Head of caudate nucleus (tissue), 42 donors: ENCODE results near the gene DEPDC5.

Experiments used
- DNase-seq, 42 donors: peaks; one replicate each; pipeline versions ENCODE4 v3.0.0 to v3.0.0-alpha.2; 2020 to 2021; ENCODE audit warnings: mixed read lengths in 7 of 42
- intact Hi-C: fragments of 100-400 bp; cut with DNase I; formaldehyde crosslinking; loops from one replicate; pipeline ENCODE4 v1.15.0; 2022

Gene DEPDC5

GRCh38 chr22:31874821-31875220 lies 121.0 kb downstream of the DEPDC5 start:
- DNase-seq, result no peak
- intact Hi-C loops, result no loop called here

- no peak for DNase-seq
- intact Hi-C loops, result no loop called here
These were observed 122.5 kb downstream of the DEPDC5 start for GRCh38 chr22:31876156-31876920.

GRCh38 chr22:31879585-31879984 lies 125.8 kb downstream of the DEPDC5 start:
- intact Hi-C loops, result no loop called here
- DNase-seq, result no peak

DNA sequence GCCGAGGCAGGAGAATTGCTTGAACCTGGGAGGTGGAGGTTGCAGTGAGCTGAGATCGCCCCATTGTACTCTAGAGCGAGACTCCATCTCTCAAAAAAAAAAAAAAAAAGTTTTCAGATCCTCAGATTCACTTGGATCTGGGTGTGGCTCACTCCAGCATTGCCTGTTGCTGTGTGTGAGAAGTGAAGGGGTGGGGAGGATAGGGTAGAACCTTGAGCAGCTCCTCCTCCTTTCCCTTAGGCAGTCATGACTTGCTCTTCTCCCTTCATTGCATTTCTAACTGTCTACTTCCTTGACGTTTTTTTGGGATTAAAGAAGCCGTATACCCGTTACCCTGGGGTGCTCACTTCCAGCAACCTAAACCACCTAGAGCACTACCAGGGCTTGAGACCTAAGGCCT lies 127.4 kb downstream of the DEPDC5 start:
- intact Hi-C loops, result no loop called here

DNA sequence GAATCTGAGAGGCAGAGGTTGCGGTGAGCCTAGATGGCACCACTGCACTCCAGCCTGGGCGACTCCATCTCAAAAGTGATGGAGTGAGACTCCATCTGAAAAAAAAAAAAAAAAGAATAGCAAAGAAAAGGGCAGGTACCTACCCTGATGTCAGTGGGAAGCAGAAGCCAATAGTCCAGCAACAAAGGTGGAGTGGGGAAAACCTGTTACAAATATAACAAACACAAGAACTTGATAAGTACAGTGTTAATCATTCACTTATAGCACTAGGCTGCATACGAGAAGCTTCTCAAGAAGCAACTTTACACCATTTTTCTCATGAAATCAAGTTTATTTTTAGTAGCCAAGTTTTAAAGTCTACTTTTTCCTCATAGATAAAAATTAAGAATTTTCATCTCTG lies 128.0 kb downstream of the DEPDC5 start:
- intact Hi-C loops, result no loop called here
- DNase-seq, result no peak

More for the DNA sequence above, 127.4 kb downstream of the DEPDC5 start:
- no peak for DNase-seq

- no peak for DNase-seq
- intact Hi-C loops, result no loop called here
These were observed 129.2 kb downstream of the DEPDC5 start for GRCh38 chr22:31882971-31883370.

DNA sequence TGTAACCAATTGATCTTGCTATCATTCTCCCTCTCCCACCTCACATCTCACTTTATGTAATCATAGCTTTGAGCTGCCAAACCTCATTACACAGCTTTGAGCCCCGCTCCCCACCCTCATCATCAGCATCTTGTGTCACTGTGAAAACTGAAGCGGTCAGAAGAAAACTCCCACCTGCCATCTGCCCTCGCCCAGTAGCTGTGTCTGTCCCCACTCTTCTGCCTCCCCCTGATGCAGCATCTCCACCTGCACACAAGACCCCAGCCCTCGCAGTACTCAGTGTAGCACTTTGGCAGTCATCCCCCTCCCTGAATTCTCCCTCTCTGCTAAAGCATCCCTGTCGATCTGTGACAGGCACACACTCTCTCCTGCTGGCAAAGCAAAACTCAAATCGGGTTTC lies 130.2 kb downstream of the DEPDC5 start:
- intact Hi-C loops, result no loop called here

DNA sequence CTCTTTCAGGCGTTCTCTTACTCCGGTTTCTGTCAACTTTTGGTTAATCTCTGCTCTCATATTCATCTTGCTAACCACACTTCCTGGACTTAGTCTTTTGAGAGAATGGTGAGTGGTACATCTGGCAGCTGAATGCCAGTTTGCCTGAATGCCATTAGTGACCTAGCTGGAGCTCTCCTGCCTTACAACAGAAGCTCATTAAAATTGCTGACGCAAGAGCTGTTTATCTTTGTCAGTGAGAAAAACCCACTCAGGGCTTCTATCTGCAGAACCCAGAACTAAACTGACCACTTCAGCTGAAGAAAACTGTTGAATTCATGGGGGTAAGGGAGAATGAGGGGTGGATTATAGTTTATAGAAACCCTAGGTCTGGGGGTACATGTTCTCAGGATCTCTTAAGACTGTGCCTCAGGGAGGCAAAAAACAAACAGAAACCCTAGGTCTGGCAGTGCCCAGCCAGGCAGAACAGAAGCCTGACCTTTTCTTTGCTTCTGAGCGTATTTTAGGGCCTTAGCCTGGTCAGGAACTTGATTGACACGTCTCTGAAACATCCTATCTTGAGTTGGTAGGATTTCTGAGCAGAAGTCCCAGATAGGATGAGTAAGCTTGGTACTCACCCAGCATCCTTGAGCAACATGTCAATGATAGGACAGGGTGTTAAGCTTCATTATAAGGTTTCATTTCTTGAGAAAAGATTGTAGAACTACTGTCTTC lies 137.7 kb downstream of the DEPDC5 start:
- peak in 1 of 42 donors; percentile 20 for DNase-seq
- intact Hi-C loops, result loop anchor here (10.0 kb wide), 1 partner anchor 53 kb away; the partner anchor contains the start of gene YWHAH

More for the DNA sequence above, 130.2 kb downstream of the DEPDC5 start:
- DNase-seq, result no peak

GRCh38 chr22:31892080-31892433 lies 138.2 kb downstream of the DEPDC5 start:
- intact Hi-C loops, result loop anchor here (10.0 kb wide), 1 partner anchor 53 kb away; the partner anchor contains the start of gene YWHAH
- DNase-seq, result no peak

- peak; percentile 26 to 87 (median 72) for DNase-seq
These were observed 139.6 kb downstream of the DEPDC5 start for GRCh38 chr22:31893460-31893859.

DNA sequence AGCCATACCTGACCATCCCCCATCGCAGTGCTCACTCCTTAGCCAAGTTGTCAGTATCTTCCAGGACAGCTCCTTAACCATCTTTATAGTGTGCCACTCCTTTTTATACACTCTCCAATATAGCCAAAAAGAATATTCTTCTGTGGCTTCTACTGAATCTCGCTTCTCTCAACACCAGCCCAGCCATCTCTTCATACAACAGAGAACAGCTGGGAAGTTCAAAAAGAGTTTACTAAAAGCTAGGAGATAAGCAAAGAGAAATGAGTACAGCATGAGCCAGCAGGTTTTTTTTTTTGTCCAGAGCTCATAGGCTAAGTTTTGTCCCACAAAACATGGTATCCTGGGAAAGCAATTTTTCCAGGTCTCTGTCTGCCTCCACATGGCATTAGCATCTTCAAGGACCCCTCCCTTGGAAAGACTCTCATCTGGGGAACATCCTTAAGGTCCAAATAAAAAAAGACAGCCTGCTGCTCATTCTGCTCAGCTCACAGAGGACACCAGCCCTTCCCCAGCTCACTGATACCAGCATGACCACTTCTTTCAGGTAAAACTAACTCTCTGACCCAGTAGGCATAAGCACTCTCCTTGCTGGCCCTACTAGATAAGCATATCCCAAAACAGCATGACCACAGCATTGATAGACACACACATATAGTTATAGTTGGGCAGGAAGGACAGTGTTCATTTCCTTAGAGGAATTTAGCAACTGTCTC lies 141.7 kb downstream of the DEPDC5 start:
- no peak for DNase-seq
- intact Hi-C loops, result loop anchor here (10.0 kb wide), 1 partner anchor 49 kb away; the partner anchor contains the start of gene YWHAH

More at GRCh38 chr22:31893460-31893859, 139.6 kb downstream of the DEPDC5 start:
- intact Hi-C loops, result loop anchor here (10.0 kb wide), 1 partner anchor 51 kb away; the partner anchor contains the start of gene YWHAH

- intact Hi-C loops, result loop anchor here (10.0 kb wide), 1 partner anchor 48 kb away; the partner anchor contains the start of gene YWHAH
- DNase-seq, result no peak
These were observed 142.7 kb downstream of the DEPDC5 start for GRCh38 chr22:31896472-31896871.

GRCh38 chr22:31897842-31898805 lies 144.3 kb downstream of the DEPDC5 start:
- intact Hi-C loops, result loop anchor here (10.0 kb wide), 1 partner anchor 47 kb away; the partner anchor contains the start of gene YWHAH
- peak in 28 of 42 donors; percentile 16 to 73 (median 39) for DNase-seq

DNA sequence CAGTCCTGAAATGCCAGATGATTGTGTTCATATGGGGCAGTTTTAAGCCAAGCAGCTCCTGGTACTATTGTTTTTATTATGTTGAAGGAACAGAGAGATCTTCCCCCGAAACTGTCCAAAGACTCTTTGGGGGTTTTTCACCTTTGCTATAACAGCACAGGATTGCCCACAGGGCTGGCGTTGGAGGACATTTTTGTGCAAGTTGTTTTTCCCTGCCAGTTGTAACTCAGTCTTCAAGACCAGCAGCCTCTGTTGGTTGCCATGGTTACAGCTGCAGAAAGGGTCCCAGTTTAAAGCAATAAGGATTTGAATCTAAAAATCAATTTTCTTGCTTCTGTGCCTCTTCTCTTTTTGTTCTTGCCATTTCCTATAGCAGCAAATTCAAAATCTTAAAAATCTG lies 145.1 kb downstream of the DEPDC5 start:
- peak in 33 of 42 donors; percentile 28 to 75 (median 44) for DNase-seq

DNA sequence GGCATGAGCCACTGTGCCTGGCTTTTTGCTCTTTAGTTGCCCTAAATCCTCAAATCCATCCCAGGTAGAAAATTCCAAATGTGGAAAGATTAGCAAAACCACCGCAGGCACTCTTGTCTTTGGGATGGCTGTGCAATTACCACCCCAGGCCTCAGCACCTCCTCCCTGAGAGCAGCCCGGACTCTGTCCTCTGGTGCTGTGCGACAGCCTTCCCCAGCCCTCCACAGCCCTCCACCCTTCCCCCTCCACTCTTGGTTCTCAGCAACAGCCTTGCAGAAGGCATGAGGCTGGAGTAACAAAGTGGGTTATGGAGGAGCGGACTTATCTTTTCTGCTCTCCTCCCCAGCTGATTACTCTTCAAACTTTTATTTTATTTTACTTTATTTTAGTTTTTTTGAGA lies 145.8 kb downstream of the DEPDC5 start:
- intact Hi-C loops, result loop anchor here (10.0 kb wide), 1 partner anchor 45 kb away; the partner anchor contains the start of gene YWHAH
- no peak for DNase-seq

More for the DNA sequence above, 145.1 kb downstream of the DEPDC5 start:
- intact Hi-C loops, result loop anchor here (10.0 kb wide), 1 partner anchor 46 kb away; the partner anchor contains the start of gene YWHAH

DNA sequence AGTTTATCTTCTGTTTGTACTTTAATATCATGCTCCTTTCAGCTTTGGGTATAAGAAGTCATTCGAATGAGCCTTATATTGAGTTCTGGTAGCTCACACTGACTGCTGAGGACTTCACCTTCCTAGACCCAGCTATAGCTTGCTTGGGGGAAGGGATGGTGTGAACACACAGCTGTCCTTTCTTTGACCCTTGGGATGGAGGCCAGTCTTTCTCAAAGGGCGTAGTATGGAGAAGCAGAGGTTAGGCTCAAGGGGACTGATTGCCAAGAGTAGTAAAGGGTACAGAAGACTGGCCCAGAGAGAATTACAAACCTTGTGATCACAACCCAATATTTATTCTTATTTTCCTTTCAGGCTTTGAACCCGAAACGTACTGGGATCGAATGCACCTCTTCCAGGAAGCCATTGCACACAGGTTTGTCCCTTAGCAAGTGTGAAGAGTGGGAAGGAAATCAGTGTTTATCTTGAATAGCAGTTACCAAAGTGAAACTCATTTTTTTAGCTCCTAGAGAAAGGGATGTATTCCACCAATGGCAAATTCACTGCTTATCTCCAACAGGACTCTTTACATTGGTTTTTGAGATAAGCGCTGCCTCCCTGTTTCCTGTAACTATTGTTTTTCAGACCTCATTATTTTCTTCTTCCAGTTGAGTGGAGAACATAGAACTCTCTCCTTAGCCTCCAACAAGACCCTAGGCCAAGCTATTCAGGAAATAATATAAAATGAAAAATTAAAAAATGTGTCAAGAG lies 147.7 kb downstream of the DEPDC5 start:
- intact Hi-C loops, result no loop called here
- DNase-seq, result no peak

DNA sequence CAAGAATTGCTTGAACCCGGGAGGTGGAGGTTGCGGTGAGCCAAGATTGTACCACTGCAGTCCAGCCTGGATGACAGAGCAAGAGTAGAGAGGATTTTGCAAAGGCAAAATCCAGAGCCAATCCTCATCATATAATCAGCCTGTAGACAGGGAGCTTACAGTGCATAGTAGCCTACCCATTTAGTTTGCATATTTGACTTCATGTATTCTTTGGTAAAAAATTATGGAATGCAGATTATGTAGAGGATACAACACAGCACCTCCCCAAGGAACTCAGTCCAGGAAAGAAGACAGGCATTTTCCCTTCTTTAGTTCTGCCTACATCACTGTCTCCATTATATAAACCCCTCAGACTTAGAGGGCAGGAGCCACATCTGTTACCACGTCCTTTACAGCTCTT lies 150.8 kb downstream of the DEPDC5 start:
- intact Hi-C loops, result no loop called here
- DNase-seq, result no peak
